ENCODE data around the gene PRDX5. TPM values are rescaled to one million over a fixed set of nuclear protein-coding genes. Genes with fewer than 3 reads are reported as not detected.

Gene PRDX5
- total and polyA plus RNA-seq, 10 of the 15 experiments (the other 5 are each of a cell fraction or from before 2014, with no cell fraction given), result 95.7 to 406 (median 240) TPM

GRCh38 chr11:64283092-64283491, 34.8 kb upstream of the PRDX5 start:
- POLR2A ChIA-PET, result interaction anchor here (0.6 to 6.2 kb wide), 5 partner anchors 12 to 102 kb away, joined by 3 to 92 read pairs (median 9); partner anchors contain the start of genes FERMT3, PRDX5 and TRMT112
- TF ChIP-seq REST (IDR thresholded peaks at IDR 0.05; ENCODE audit: low read depth, low read length) (no peak), ZBTB11 (CRISPR knock-in tag; IDR thresholded peaks at IDR 0.05) (no peak), HDAC2 (IDR thresholded peaks at IDR 0.05) (no peak), CHD2 (IDR thresholded peaks at IDR 0.05; ENCODE audit: borderline replicate concordance, low read depth, low read length) (no peak), ZBTB4 (CRISPR knock-in tag; IDR thresholded peaks at IDR 0.05) (no peak), ASH2L (IDR thresholded peaks at IDR 0.05; ENCODE audit: borderline replicate concordance, low read depth) (no peak), BCLAF1 (IDR thresholded peaks at IDR 0.05) (no peak), RFX5 (IDR thresholded peaks at IDR 0.05; ENCODE audit: low read depth, low read length) (no peak), CHD4 (IDR thresholded peaks at IDR 0.05) (no peak), STAT3 (IDR thresholded peaks at IDR 0.05; ENCODE audit: low read depth, low read length) (no peak)

More at GRCh38 chr11:64283092-64283491, 34.8 kb upstream of the PRDX5 start:
- no peak overlapping the region for H3K9ac ChIP-seq (ENCODE audit: control insufficient read depth, insufficient read depth, low read length)
- no peak overlapping the region for H3K4me2 ChIP-seq (ENCODE audit: control insufficient read depth, insufficient read depth)
- ATAC-seq (no peak), DNase-seq (ENCODE audit: low read depth, low spot score) (no peak), FAIRE-seq (no peak)
- intact Hi-C loops (cut with micrococcal nuclease; ENCODE audit: unreplicated experiment) (no loop called here), in situ Hi-C loops (cut with MboI) (no loop called here)
- 0 out of 2 replicates have a peak overlapping the region, but pooled peaks have one; percentile 86 for H3K4me3 ChIP-seq
- H3K27ac ChIP-seq (ENCODE audit: control insufficient read depth, insufficient read depth), result no peak overlapping the region
- H3K27me3 ChIP-seq (replicated peaks in 1 of 2; ENCODE audit: control insufficient read depth in 2 of 2, insufficient read depth in 2 of 2, low read length in 1 of 2), result no peaks in the 10 kb centered on the region
- BruUV-seq (replicated peaks), result no TSS peak
- peaks cover 0 to 2% of the 10 kb centered on the region in 2 experiments; a peak in 2 of 4 replicates for H3K36me3 ChIP-seq (ENCODE audit: control insufficient read depth in 2 of 2, insufficient read depth in 2 of 2, low read length in 1 of 2)
- CTCF ChIA-PET, result interaction anchor here (0.6 to 5.5 kb wide), 7 partner anchors 9 to 77 kb away, joined by 3 to 46 read pairs (median 4); partner anchors contain the start of genes CATSPERZ, ESRRA, FERMT3 and PLCB3
- peaks cover 7% of the 10 kb centered on the region for H3K4me1 ChIP-seq (ENCODE audit: control insufficient read depth, insufficient read depth, low read length)
- no peaks in the 10 kb centered on the region; the same call in 1 of the 2 replicates for H4K20me1 ChIP-seq (ENCODE audit: control insufficient read depth, insufficient read depth)
- 100% methylated on average over 3 of the region's 3 CpGs for WGBS (ENCODE audit: insufficient coverage, insufficient replicate concordance, low lambda C conversion rate, missing lambda C conversion rate)
- H3K9me3 ChIP-seq (replicated peaks; ENCODE audit: control insufficient read depth, insufficient read depth, low read length), result no peaks in the 10 kb centered on the region
- RAD21 ChIA-PET (ENCODE audit: unreplicated experiment), result interaction anchor here (0.7 to 2.7 kb wide), 5 partner anchors 12 to 72 kb away, joined by 3 to 10 read pairs (median 3); partner anchors contain the start of gene CATSPERZ
- SMC1A ChIA-PET (ENCODE audit: uncharacterized antibody, unreplicated experiment), result interaction anchor here (1.4 to 3.5 kb wide), 5 partner anchors 11 to 77 kb away, joined by 5 to 16 read pairs (median 7); partner anchors contain the start of genes CATSPERZ, FERMT3, PRDX5 and TRMT112
- peaks cover 15% of the 10 kb centered on the region for H3K79me2 ChIP-seq (ENCODE audit: control insufficient read depth, insufficient read depth, low read length)
- no peak overlapping the region for H2AFZ ChIP-seq (ENCODE audit: control insufficient read depth, low read depth, low read length)

Data from GM12878 (cell line).